ENCODE measurements around the gene CTNNA3.
A peak's percentile ranks its signal among the peaks of the same experiment; 100 is the strongest.

Gene CTNNA3

GRCh38 chr10:67664942-67665341 is 31.1 kb downstream of the CTNNA3 start:
- DNase-seq: no peak

GRCh38 chr10:67663449-67664087 is 32.4 kb downstream of the CTNNA3 start:
- no peak for DNase-seq

- no peak for DNase-seq
Observed at GRCh38 chr10:67662415-67662814, 33.6 kb downstream of the CTNNA3 start.

GRCh38 chr10:67659497-67659896 is 36.5 kb downstream of the CTNNA3 start:
- DNase-seq: no peak

GRCh38 chr10:67657775-67658174 is 38.2 kb downstream of the CTNNA3 start:
- DNase-seq: no peak

GRCh38 chr10:67650558-67650957 is 45.4 kb downstream of the CTNNA3 start:
- no peak for DNase-seq

GRCh38 chr10:67648613-67649229 is 47.3 kb downstream of the CTNNA3 start:
- DNase-seq: no peak

GRCh38 chr10:67630904-67631303 is 65.1 kb downstream of the CTNNA3 start:
- no peak for DNase-seq

GRCh38 chr10:67629461-67629971 is 66.5 kb downstream of the CTNNA3 start:
- no peak for DNase-seq

GRCh38 chr10:67622984-67623383 is 73.0 kb downstream of the CTNNA3 start:
- DNase-seq: no peak

- no peak for DNase-seq
Observed at GRCh38 chr10:67622511-67622910, 73.5 kb downstream of the CTNNA3 start.

GRCh38 chr10:67621834-67622233 is 74.2 kb downstream of the CTNNA3 start:
- DNase-seq: no peak

- DNase-seq: no peak
Observed at GRCh38 chr10:67618116-67618515, 77.9 kb downstream of the CTNNA3 start.

- peak; percentile 25 to 73 for DNase-seq
Observed at GRCh38 chr10:67612577-67613537, 83.1 kb downstream of the CTNNA3 start.

GRCh38 chr10:67612176-67612575 is 83.8 kb downstream of the CTNNA3 start:
- no peak for DNase-seq

- DNase-seq: no peak
Observed at GRCh38 chr10:67609996-67610793, 85.8 kb downstream of the CTNNA3 start.

GRCh38 chr10:67608001-67608400 is 88.0 kb downstream of the CTNNA3 start:
- DNase-seq: no peak

- no peak for DNase-seq
Observed at GRCh38 chr10:67607472-67607871, 88.5 kb downstream of the CTNNA3 start.

- DNase-seq: no peak
Observed at GRCh38 chr10:67606572-67606971, 89.4 kb downstream of the CTNNA3 start.

GRCh38 chr10:67603701-67604100 is 92.3 kb downstream of the CTNNA3 start:
- no peak for DNase-seq

GRCh38 chr10:67603086-67603485 is 92.9 kb downstream of the CTNNA3 start:
- no peak for DNase-seq

GRCh38 chr10:67602268-67602950 is 93.6 kb downstream of the CTNNA3 start:
- DNase-seq: no peak
